C4-2B (cell line): ENCODE results near the gene EIF2S1.

Experiments
- CTCF ChIP-seq: fragments of 450-650 bp; conservative IDR thresholded peaks from 2 replicates; pipeline ENCODE4 v1.5.1; 2017; ENCODE audit warnings: mild to moderate bottlenecking
- ZFX ChIP-seq: fragments of 450-650 bp; IDR thresholded peaks from 2 replicates; pipeline ENCODE4 v1.6.1; 2017

- TF ChIP-seq CTCF (peak; percentile 65), ZFX (no peak)
Observed at GRCh38 chr14:67335781-67336180, 24.3 kb upstream of the EIF2S1 start.
